COR-L47 (cell line): ENCODE results near the gene SPANXB1.
"Not testable (repeated sequence)": the region's sequence is repeated elsewhere in the genome, so short reads cannot be mapped to it uniquely, and the experiment has no call there.

Source experiments
- DNase-seq: peaks from one replicate; lab custom pipeline; 2025; lab: John Stamatoyannopoulos, UW

The SPANXB1 gene

GRCh38 chrX:141002568-141002967 is at the start of gene SPANXB1:
Gene SPANXB1, plus strand, starts transcription at chrX:141002594. Its CDS starts 100 bp downstream, at chrX:141002694.
- DNase-seq: not testable (repeated sequence)

DNA sequence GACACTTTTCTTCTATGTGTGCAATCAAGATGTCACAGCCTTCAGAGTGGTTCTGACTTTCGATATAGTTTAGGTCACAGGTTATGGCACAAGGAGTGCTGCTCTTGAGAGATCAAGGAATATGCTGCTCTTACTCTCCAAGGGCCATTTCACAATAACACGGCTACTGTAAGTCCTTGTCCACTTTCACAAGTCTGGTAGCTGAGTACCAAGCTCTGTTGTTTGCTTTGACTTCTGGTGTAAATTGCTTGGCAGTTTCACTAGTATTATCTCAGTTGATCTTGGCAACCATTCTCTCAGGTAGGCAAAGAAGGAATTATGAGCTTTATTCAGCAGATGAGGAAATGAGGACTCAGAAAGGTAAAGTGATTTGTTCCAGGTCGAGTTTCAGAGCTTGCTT is 35.4 kb upstream of the SPANXB1 start:
- no peak for DNase-seq

DNA sequence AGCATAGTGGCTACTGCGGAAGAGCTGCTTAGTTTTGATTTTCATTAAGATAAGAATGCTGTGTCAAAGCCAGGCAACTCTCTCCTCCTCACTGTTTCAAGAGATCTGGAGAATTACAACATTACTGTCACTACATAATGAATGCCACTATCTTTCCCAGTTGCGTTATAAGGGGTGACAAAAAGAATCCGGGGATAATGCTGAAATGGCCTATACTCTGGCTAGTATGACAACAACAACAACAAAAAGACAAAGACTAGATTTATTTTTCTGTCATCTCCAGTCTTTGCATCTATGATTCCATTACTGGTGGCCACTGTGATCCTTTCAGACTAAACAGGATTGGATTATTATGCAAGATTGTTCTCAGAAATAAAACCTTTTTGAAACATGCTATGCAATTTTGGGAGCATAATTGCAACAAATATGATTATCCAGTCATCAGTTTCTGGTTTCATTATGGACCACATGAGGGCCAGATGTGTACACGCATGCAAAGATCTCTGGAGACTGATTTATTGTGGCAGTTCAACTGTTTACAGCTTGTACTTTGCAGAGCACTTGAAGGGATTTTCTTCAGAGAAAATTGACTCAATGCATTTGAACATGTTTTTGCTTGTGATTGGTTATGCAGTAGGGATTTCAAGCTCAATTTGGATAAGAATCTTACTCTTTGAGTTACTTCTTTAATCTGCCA is 31.1 kb upstream of the SPANXB1 start:
- no peak for DNase-seq

DNA sequence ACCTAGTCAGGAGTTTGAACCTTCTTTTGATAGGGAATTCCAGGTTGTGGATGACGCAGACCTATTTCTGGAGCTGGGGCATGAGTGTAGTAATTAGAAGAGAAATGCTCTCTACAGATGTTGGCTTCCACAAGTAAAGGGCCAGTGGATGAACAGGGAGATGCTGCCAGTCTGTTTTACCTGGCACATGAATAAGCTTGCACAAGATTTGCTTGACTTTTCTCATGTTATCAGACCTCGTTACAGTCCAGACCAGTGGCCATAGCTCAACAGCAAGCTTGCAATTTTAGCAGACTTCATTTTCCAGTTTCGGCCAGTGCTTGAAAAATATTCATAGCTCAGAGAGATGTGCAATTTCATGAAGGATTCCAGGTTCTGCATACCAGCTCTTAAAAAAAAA is 26.9 kb upstream of the SPANXB1 start:
- DNase-seq: no peak

DNA sequence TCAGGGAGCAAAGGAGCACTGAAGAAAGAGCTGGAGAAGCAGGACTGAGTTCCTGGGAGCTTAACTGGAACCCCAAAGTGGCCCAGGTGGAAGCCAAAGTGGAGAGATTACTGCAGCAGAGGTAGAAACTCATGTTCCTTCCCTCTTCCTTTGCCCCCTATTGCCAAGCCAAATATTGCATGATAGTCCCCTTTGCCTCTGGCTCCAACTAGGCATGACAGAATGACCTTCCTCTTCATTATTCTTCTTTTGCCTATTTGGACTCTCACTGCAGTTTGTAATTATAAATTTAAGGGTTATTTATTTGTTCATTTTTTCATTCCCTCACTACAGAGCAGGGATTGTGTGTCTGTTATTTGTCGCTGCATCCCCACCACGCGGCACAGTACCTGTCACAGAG is 22.1 kb upstream of the SPANXB1 start:
- no peak for DNase-seq

DNA sequence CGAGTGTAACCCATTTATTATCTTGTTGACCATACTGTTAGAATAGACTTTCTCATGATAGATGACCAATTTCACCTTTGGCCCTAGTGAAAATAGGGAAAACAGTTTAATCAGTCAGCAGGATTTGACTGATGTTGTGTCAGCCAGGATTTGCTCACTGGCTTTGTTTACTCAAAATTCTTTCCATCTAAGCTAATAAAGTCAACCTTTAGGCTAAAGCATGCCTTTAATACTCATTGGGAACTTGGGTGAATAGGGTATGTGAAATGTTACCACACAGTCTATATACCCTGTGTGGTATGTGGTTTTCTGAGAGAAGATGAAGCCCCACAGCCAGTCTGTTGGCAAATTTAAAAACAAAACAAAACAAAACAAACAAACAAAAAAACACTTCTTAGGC is 18.7 kb upstream of the SPANXB1 start:
- DNase-seq: no peak

GRCh38 chrX:141005243-141005642 is 2.8 kb downstream of the SPANXB1 start:
- DNase-seq: not testable (repeated sequence)

DNA sequence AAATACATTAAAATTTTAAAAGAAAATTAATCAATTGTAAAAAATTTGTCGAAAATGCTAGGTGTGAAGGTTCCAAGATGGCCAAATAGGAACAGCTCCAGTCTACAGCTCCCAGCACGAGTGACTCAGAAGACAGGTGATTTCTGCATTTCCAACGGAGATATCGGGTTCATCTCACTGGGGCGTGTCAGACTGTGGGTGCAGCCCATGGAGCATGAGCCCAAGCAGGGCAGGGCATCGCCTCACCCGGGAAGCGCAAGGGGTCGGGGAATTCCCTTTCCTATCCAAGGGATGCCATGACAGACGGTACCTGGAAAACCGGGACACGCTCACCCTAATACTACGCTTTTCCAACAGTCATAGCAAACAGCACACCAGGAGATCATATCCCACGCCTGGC is 41.9 kb downstream of the SPANXB1 start:
- DNase-seq: not testable (repeated sequence)

DNA sequence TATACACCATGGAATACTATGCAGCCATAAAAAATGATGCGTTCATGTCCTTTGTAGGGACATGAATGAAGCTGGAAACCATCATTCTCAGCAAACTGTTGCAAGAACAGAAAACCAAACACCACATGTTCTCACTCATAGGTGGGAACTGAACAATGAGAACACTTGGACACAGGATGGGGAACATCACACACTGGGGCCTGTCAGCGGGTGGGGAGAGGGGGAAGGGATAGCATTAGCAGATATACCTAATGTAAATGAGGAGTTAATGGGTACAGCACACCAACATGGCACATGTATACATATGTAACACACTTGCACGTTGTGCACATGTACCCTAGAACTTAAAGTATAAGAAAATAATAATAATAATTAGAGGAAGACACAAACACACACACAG is 47.5 kb downstream of the SPANXB1 start:
- not testable (repeated sequence) for DNase-seq

- DNase-seq: not testable (repeated sequence)
These were observed 49.7 kb downstream of the SPANXB1 start for GRCh38 chrX:141052098-141052497.
